Testis (tissue), 2 donors: ENCODE measurements around the gene DENND1C.

ENCODE experiments used
- POLR2A ChIP-seq: fragments of 450-650 bp; IDR thresholded peaks from one replicate; pipeline ENCODE4 v1.6.1; 2017; ENCODE audit warnings: antibody characterized with exemption, mild to moderate bottlenecking, moderate library complexity
- TF ChIP-seq, protein P1 (sequence below), 3 experiments: fragments of 450-650 bp in 2 of 3; fragments of 200-600 bp in 1 of 3; sonication (generic) in 1 of 3; IDR thresholded peaks; one replicate each; pipeline ENCODE4 v1.5.1; 2016 to 2019; ENCODE audit warnings: antibody characterized with exemption in 3 of 3, mild to moderate bottlenecking in 2 of 3, moderate library complexity in 1 of 3

DNA sequence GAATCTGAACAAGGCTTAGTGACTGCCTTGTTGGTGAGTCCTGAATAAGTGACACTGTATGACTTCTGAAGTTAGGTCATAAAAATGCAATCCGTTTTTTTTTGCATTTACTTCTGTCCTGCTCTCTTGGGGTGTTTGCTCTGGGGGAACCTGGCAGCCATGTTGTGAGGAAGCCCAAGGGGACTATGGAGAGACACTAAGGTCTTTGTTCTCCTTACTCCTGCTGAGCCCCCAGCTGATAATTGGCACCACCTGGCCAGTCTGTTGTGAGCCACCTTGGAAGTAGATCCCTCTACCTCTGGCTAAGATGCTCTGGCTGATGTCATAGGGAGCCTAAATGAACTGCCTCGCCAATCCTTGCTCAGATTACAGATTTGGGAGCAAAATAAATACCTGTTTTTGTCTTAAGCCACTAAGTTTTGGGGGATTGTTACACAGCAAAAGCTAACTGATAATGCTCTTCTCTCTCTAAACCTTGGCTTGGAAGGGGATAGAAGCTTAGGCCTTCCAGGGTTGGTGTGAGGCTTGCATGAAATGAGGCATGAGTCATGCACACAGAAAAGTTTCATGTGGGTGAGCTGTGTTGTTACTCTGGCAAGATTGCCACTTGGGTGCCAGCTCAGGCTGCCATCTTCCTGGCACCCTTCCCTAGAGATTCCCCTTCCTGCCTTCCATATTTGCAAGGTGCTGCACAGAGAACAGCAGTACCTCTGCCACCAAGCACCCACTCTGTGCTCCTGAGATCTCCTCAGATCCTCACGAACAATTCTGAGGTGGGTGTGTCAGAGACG lies 10.4 kb upstream of the DENND1C start:
- TF ChIP-seq, protein P1, sequence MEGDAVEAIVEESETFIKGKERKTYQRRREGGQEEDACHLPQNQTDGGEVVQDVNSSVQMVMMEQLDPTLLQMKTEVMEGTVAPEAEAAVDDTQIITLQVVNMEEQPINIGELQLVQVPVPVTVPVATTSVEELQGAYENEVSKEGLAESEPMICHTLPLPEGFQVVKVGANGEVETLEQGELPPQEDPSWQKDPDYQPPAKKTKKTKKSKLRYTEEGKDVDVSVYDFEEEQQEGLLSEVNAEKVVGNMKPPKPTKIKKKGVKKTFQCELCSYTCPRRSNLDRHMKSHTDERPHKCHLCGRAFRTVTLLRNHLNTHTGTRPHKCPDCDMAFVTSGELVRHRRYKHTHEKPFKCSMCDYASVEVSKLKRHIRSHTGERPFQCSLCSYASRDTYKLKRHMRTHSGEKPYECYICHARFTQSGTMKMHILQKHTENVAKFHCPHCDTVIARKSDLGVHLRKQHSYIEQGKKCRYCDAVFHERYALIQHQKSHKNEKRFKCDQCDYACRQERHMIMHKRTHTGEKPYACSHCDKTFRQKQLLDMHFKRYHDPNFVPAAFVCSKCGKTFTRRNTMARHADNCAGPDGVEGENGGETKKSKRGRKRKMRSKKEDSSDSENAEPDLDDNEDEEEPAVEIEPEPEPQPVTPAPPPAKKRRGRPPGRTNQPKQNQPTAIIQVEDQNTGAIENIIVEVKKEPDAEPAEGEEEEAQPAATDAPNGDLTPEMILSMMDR (IDR thresholded peaks at IDR 0.05): no peak
- TF ChIP-seq POLR2A: no peak
